ENCODE results near the gene RNF166. TPM values are rescaled to one million over a fixed set of nuclear protein-coding genes. Genes with fewer than 3 reads are reported as not detected.

RNF166 gene
- total RNA-seq, 1 donor from 2014 or later: 74.2 TPM

DNA sequence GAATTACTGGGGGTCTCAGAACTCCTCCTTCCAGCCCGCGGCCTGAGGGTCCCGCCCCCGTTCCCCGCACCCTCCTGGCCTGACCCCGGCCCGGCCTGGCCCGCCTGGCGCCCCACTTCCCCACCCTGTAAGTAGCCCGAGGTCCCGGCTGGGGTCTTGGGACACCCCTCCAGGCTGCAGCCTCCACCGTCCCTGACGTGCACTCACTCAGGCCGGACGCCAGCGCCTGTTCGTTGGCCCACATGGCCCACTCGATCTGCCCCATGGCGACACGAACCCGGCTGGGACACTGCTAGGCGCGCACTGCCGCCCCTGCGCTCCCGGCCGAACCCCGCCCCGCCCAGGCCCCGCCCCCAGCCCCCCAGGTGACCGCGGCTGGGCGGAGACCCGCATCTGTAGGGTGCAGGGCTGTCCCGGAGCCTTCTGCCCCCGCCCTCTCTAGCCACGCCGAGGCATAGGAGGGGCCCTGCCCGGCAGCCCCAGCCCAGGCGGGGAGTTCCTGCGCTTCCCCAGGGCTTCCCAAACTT lies 55.4 kb downstream of the RNF166 start, which contains the start of gene CYBA:
Gene CYBA (minus strand): TSS at position 305 of the 527 bp plus-strand sequence. CDS start 40 bp downstream, at position 265.
- peaks cover 5% of the 10 kb centered on the region for H3K4me1 Mint-ChIP-seq (ENCODE audit: unreplicated experiment)

DNA sequence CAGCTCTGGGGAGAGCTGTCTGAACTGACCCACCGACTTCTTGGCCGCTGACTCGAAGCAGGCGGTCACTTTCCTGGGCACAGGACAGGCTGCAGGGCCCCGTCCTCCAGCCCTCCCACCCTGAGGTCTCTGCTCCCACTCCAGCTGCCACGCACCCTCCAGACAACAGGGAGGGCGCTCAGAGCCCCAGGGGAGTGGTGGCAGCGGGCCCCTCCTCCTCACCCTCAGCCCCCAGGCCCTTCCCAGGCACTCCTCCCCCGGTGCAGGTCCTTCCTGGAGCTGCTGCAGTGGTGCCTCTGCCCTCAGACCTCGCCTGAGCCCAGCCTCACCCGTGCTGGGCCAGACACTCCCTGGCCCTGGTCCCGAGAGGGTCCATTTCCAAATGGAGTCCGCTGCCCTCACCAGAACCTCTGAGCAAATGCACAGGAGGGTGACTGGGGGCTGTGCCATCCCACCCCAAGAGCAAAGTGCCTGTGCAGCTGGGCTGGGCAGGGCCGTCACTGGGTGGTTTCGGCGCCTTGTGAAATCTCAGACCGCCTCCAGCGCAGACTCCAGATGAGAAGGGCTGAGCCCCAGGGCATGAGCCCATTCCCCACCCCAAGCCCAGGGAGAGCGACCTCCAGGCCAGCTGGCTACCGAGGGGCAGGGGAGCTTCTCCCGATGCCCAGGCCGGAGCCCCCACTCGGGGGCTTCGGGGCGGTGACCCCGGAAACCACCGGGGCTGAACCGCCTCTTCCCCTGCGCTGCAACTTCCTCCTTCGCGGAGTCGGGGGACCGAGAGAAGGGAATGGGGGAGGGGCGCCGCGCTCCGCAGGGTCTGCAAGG lies 56.1 kb downstream of the RNF166 start:
- H3K27me3 Mint-ChIP-seq (ENCODE audit: unreplicated experiment): peaks cover 7% of the 10 kb centered on the region
- no peak for DNase-seq (ENCODE audit: low spot score)
- H3K4me3 Mint-ChIP-seq (ENCODE audit: unreplicated experiment): peak overlapping the region; percentile 92
- H3K4me1 Mint-ChIP-seq (ENCODE audit: unreplicated experiment): peaks cover 5% of the 10 kb centered on the region
- no peak overlapping the region for H3K27ac Mint-ChIP-seq (ENCODE audit: unreplicated experiment)
- H3K9me3 Mint-ChIP-seq (ENCODE audit: unreplicated experiment): no peaks in the 10 kb centered on the region
- H3K36me3 Mint-ChIP-seq (ENCODE audit: low read depth, unreplicated experiment): peaks cover under 1% of the 10 kb centered on the region
- TF ChIP-seq, protein P1, sequence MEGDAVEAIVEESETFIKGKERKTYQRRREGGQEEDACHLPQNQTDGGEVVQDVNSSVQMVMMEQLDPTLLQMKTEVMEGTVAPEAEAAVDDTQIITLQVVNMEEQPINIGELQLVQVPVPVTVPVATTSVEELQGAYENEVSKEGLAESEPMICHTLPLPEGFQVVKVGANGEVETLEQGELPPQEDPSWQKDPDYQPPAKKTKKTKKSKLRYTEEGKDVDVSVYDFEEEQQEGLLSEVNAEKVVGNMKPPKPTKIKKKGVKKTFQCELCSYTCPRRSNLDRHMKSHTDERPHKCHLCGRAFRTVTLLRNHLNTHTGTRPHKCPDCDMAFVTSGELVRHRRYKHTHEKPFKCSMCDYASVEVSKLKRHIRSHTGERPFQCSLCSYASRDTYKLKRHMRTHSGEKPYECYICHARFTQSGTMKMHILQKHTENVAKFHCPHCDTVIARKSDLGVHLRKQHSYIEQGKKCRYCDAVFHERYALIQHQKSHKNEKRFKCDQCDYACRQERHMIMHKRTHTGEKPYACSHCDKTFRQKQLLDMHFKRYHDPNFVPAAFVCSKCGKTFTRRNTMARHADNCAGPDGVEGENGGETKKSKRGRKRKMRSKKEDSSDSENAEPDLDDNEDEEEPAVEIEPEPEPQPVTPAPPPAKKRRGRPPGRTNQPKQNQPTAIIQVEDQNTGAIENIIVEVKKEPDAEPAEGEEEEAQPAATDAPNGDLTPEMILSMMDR (IDR thresholded peaks at IDR 0.05; ENCODE audit: unreplicated experiment): no peak

More for the DNA sequence above, 55.4 kb downstream of the RNF166 start, which contains the start of gene CYBA:
- Mint-ChIP-seq H3K27ac (ENCODE audit: unreplicated experiment) (no peak within 1 kb of the TSS), H3K36me3 (ENCODE audit: low read depth, unreplicated experiment) (no peaks in the 10 kb centered on the region), H3K9me3 (ENCODE audit: unreplicated experiment) (no peaks in the 10 kb centered on the region), H3K4me3 (ENCODE audit: unreplicated experiment) (peak within 1 kb of the TSS; percentile 92), H3K27me3 (ENCODE audit: unreplicated experiment) (peaks cover 7% of the 10 kb centered on the region)
- TF ChIP-seq, protein P1 (IDR thresholded peaks at IDR 0.05; ENCODE audit: unreplicated experiment): no peak
- peak; percentile 49 for DNase-seq (ENCODE audit: low spot score)

DNA sequence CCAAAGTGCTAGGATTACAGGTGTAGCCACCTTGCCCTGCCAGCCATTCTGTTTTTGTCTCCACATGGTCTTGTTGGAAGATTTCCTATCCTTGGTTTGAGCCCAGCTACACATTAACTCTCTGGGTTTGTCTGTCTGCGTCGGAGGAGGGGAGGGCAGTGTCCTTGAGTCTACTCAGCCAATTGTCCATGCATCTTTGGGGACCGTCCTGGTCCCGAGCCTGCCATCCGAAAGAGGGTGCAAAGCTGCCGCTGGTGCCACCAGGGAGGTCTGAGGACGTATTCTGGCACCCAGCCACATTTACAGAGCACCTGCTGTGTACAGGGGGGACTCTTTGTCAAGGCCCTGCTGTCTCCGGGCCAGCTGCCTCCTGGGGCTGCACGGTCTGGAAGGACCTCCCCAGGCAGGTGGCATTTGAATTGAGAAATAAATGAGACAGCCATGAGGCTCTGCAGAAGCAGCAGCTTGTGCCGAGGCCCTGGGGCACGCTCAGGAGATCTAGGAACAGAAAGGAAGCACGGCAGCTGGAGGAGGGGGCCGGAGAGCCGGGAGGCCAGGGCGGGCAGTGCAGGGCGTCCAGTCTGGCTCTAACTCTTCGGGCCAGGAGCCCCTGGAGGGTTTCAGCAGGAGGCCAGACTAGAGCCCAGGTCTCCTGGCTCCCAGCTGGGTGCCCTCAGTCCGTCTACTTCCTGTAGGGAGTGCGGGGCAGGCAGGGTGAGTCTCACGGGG lies 56.8 kb downstream of the RNF166 start:
- TF ChIP-seq, protein P1 (IDR thresholded peaks at IDR 0.05; ENCODE audit: unreplicated experiment): no peak
- H3K4me1 Mint-ChIP-seq (ENCODE audit: unreplicated experiment): peaks cover 5% of the 10 kb centered on the region
- peak overlapping the region; percentile 66 for H3K27ac Mint-ChIP-seq (ENCODE audit: unreplicated experiment)
- no peaks in the 10 kb centered on the region for H3K9me3 Mint-ChIP-seq (ENCODE audit: unreplicated experiment)
- peaks cover 11% of the 10 kb centered on the region for H3K27me3 Mint-ChIP-seq (ENCODE audit: unreplicated experiment)
- peaks cover 7% of the 10 kb centered on the region for H3K36me3 Mint-ChIP-seq (ENCODE audit: low read depth, unreplicated experiment)
- peak overlapping the region; percentile 78 for H3K4me3 Mint-ChIP-seq (ENCODE audit: unreplicated experiment)
- DNase-seq (ENCODE audit: low spot score): no peak

DNA sequence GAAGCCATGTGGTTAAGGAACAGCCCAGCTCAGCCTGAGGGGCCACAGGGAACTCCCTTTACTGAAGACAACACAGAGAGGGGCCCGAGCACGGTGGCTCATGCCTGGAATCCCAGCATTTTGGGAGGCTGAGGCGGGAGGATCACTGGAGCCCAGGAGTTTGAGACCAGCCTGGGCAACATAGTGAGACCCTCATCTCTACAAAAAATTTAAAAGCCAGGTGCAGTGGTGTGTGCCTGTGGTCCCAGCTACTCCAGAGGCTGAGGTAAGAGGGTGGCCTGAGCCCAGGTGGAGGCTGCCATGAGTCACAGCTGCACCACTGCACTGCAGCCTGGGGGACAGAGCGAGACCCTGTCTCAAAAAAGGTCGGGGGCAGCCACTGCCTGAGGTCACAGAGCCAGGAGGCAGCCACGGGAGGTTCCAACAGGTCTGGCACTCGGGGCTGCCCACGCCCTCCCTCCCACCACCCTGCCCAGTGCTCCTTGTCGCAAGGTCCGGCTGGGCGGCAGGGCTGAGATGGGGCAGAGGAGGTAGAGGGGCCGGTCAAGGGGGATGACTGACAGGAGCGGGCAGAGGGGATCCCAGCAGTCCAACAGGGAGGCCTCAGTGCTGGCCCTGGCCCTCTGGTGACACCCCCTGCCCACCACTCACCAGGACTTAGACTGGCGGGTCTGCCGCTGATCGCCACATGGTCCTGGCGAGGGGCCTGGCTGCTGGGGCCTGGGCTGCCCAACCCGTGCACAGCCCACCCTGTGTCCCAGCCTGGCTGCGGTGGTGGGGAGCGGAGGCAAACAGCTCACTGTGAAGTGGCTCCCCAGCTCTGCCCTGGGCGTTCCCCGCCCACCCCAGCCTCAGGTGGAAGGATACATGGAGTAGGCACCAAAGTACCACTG lies 58.8 kb downstream of the RNF166 start:
- no peaks in the 10 kb centered on the region for H3K9me3 Mint-ChIP-seq (ENCODE audit: unreplicated experiment)
- H3K4me1 Mint-ChIP-seq (ENCODE audit: unreplicated experiment): peaks cover 5% of the 10 kb centered on the region
- no peak overlapping the region for H3K4me3 Mint-ChIP-seq (ENCODE audit: unreplicated experiment)
- no peak overlapping the region for H3K27ac Mint-ChIP-seq (ENCODE audit: unreplicated experiment)
- no peak for DNase-seq (ENCODE audit: low spot score)
- H3K36me3 Mint-ChIP-seq (ENCODE audit: low read depth, unreplicated experiment): peaks cover 11% of the 10 kb centered on the region
- peaks cover 11% of the 10 kb centered on the region for H3K27me3 Mint-ChIP-seq (ENCODE audit: unreplicated experiment)
- TF ChIP-seq, protein P1 (IDR thresholded peaks at IDR 0.05; ENCODE audit: unreplicated experiment): no peak

Small RNA genes within 50 kb of the gene (microRNA-seq; reads per million reads assigned to microRNA genes)
- 1.4 reads per million, percentile 21 among the genes with 10 or more reads in this experiment for gene MIR4722 (ENCODE audit: unreplicated experiment)

Other genes with a start within 250 kb of the RNF166 start
- gene ZC3H18, start 136.0 kb downstream of the RNF166 start, total RNA-seq (ENCODE audit: unreplicated experiment): 49.3 TPM
- gene IL17C, start 67.8 kb downstream of the RNF166 start, total RNA-seq (ENCODE audit: unreplicated experiment): 0.26 TPM
- gene CYBA, start 55.4 kb downstream of the RNF166 start, total RNA-seq (ENCODE audit: unreplicated experiment): 140 TPM
- 123 TPM for gene MVD, start 43.3 kb downstream of the RNF166 start, total RNA-seq (ENCODE audit: unreplicated experiment)
- 2.6 TPM for gene SNAI3, start 19.9 kb downstream of the RNF166 start, total RNA-seq (ENCODE audit: unreplicated experiment)
- gene CTU2, start 95 bp upstream of the RNF166 start, total RNA-seq (ENCODE audit: unreplicated experiment): 20.8 TPM
- 428 TPM for gene PIEZO1, start 78.8 kb upstream of the RNF166 start, total RNA-seq (ENCODE audit: unreplicated experiment)
- 16.2 TPM for gene CDT1, start 97.4 kb upstream of the RNF166 start, total RNA-seq (ENCODE audit: unreplicated experiment)
- gene APRT, start 105.5 kb upstream of the RNF166 start, total RNA-seq (ENCODE audit: unreplicated experiment): 80.7 TPM
- 24.7 TPM for gene GALNS, start 150.5 kb upstream of the RNF166 start, total RNA-seq (ENCODE audit: unreplicated experiment)
- gene TRAPPC2L, start 150.7 kb upstream of the RNF166 start, total RNA-seq (ENCODE audit: unreplicated experiment): 65.3 TPM
- gene PABPN1L, start 160.3 kb upstream of the RNF166 start, total RNA-seq (ENCODE audit: unreplicated experiment): not detected